ENCODE results near the gene FAS.
"Not testable (repeated sequence)": the region's sequence is repeated elsewhere in the genome, so short reads cannot be mapped to it uniquely, and the experiment has no call there.

FAS gene

GRCh38 chr10:89021526-89021925 is 30.9 kb downstream of the FAS start:
- not testable (repeated sequence) for H3K9ac ChIP-seq (ENCODE audit: low read depth, low read length); H3K9me3 ChIP-seq (ENCODE audit: control insufficient read depth, insufficient read depth, low read length); H3K4me1 ChIP-seq (ENCODE audit: insufficient read depth, low read length); H3K36me3 ChIP-seq (ENCODE audit: insufficient read depth, low read length)

DNA sequence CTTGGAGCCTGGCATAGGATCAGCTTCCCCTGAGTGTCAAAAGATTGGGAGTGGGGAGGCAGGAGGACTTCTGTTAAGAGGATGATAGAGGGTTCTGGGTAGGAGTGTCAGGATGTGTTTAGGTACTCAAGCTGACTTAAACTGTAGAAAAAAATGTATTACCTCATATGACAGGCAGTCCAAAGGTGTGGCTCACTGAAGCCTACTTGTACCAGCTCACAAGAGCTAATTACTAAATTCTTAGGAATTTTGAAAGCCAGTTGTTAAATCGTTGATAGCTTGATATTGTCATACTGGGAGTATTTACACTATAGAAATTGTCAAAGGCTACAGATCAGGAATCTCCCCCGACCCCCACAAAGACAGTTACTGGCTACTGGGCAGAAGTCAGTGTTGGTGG is 32.1 kb downstream of the FAS start:
- Histone ChIP-seq H3K4me1 (ENCODE audit: insufficient read depth, low read length) (no peaks in the 10 kb centered on the region), H3K9me3 (ENCODE audit: control insufficient read depth, insufficient read depth, low read length) (peaks cover 3% of the 10 kb centered on the region), H3K36me3 (ENCODE audit: insufficient read depth, low read length) (no peaks in the 10 kb centered on the region)

DNA sequence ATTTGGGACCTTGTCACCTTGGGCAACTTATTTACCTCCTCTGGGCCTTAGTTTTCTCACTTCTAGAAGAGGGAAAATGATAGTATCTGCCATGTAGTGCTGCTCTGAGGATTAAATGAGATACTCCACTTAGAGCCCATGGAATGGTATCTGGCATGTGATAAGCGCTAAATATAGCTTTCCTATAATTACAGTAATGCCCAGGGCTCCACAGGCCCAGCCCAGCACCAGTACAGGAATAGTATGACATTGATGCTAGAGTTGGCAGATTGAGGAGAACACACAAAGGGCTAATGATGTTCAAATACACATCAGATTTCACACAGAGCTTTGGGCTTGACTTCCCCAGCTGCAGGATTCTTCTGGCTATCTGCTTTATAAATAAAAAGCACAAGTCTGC is 34.9 kb downstream of the FAS start:
- no peak overlapping the region for H3K9ac ChIP-seq (ENCODE audit: low read depth, low read length)
- no peaks in the 10 kb centered on the region for H3K36me3 ChIP-seq (ENCODE audit: insufficient read depth, low read length)
- H3K4me1 ChIP-seq (ENCODE audit: insufficient read depth, low read length) = no peaks in the 10 kb centered on the region
- H3K9me3 ChIP-seq (ENCODE audit: control insufficient read depth, insufficient read depth, low read length) = no peaks in the 10 kb centered on the region; the same call in 1 of the 2 replicates

More for the DNA sequence above, 32.1 kb downstream of the FAS start:
- H3K9ac ChIP-seq (ENCODE audit: low read depth, low read length) = no peak overlapping the region

- Histone ChIP-seq H3K36me3 (ENCODE audit: insufficient read depth, low read length) (no peaks in the 10 kb centered on the region), H3K4me1 (ENCODE audit: insufficient read depth, low read length) (peaks cover 21% of the 10 kb centered on the region), H3K9ac (ENCODE audit: low read depth, low read length) (no peak overlapping the region), H3K9me3 (ENCODE audit: control insufficient read depth, insufficient read depth, low read length) (no peaks in the 10 kb centered on the region)
Measured at GRCh38 chr10:89029181-89029580, 38.6 kb downstream of the FAS start.

DNA sequence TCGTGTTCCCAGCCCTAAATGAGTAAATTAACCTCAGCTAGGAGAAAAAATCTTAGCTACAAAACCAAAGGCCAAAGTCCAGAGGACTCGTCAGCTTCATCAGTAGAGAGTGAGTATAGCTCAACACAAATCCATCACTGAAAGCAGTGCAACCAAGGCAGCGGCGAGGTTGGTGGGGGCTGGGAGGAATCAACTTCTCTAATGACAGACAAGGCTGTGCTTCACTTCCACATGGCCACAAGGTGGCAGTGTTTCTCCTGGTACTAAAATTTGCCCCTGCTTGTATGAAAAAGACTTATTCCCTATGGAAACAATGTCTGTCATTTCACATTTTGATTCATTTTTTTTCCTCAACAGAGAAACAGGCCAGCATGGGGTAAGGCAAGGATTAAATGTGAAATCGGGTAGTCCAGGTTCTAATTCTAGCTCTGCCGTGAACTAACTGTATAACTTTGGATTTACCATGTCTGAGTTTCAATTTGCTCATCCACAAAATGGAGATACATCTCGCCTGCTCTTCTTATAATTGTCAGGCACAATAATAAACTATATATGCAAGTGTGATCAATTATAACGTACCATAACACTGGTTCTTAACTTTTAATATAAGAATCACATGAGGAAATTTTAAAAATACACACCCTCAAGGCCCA is 39.3 kb downstream of the FAS start:
- H3K4me1 ChIP-seq (ENCODE audit: insufficient read depth, low read length) = peaks cover 21% of the 10 kb centered on the region
- peak overlapping the region; percentile 17; the same call in 1 of the 2 replicates for H3K9ac ChIP-seq (ENCODE audit: low read depth, low read length)
- H3K9me3 ChIP-seq (ENCODE audit: control insufficient read depth, insufficient read depth, low read length) = no peaks in the 10 kb centered on the region
- no peaks in the 10 kb centered on the region for H3K36me3 ChIP-seq (ENCODE audit: insufficient read depth, low read length)

DNA sequence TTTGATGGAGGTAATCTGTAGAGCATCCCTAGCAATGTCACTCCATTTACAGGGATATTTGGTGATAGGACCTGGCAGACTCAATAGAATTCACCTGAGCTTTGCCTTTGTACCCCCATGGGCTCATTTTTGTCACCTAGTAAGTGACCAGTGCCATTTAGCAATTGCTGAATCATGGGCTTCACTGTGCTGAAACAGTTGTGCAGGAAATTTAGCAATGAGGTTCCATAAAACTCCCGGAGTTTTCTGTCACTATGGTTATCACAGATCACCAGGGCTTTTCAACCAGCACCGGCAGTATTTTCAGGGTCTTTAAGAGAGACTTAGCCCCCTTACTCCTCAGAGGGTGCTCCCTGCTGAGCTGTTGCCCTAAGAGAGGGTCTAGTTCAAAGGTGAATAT is 40.2 kb downstream of the FAS start:
- Histone ChIP-seq H3K9me3 (ENCODE audit: control insufficient read depth, insufficient read depth, low read length) (no peaks in the 10 kb centered on the region), H3K4me1 (ENCODE audit: insufficient read depth, low read length) (peaks cover 21% of the 10 kb centered on the region), H3K36me3 (ENCODE audit: insufficient read depth, low read length) (no peaks in the 10 kb centered on the region), H3K9ac (ENCODE audit: low read depth, low read length) (no peak overlapping the region)

- Histone ChIP-seq H3K4me1 (ENCODE audit: insufficient read depth, low read length) (peaks cover 21% of the 10 kb centered on the region), H3K9me3 (ENCODE audit: control insufficient read depth, insufficient read depth, low read length) (no peaks in the 10 kb centered on the region), H3K9ac (ENCODE audit: low read depth, low read length) (peak overlapping the region; percentile 28), H3K36me3 (ENCODE audit: insufficient read depth, low read length) (no peaks in the 10 kb centered on the region)
Measured at GRCh38 chr10:89032141-89032891, 41.7 kb downstream of the FAS start.

GRCh38 chr10:89035461-89035860 is 44.9 kb downstream of the FAS start:
- Histone ChIP-seq H3K36me3 (ENCODE audit: insufficient read depth, low read length) (no peaks in the 10 kb centered on the region), H3K9me3 (ENCODE audit: control insufficient read depth, insufficient read depth, low read length) (no peaks in the 10 kb centered on the region), H3K9ac (ENCODE audit: low read depth, low read length) (no peak overlapping the region), H3K4me1 (ENCODE audit: insufficient read depth, low read length) (peaks cover 21% of the 10 kb centered on the region)

DNA sequence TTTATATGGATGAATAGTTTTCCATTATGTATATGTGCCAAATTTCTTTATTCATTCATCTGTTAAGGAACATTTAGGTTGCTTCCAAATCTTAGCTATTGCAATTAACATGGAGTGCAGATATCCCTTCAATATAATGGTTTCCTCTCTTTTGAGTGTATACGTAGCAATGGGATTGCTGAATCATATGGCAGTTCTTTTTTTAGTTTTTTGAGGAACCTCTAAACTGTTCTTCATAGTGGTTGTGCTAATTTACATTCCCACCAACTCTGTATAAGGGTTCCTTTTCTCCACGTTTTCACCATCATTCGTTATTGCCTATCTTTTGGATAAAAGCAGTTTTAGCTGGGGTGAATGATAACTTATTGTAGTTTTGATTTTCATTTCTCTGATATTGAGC is 46.5 kb downstream of the FAS start:
- H3K4me1 ChIP-seq (ENCODE audit: insufficient read depth, low read length) = peaks cover 8% of the 10 kb centered on the region
- no peak overlapping the region for H3K9ac ChIP-seq (ENCODE audit: low read depth, low read length)
- no peaks in the 10 kb centered on the region for H3K9me3 ChIP-seq (ENCODE audit: control insufficient read depth, insufficient read depth, low read length)
- no peaks in the 10 kb centered on the region for H3K36me3 ChIP-seq (ENCODE audit: insufficient read depth, low read length)

GRCh38 chr10:89042562-89042961 is 52.0 kb downstream of the FAS start:
- Histone ChIP-seq H3K36me3 (ENCODE audit: insufficient read depth, low read length) (no peaks in the 10 kb centered on the region), H3K9me3 (ENCODE audit: control insufficient read depth, insufficient read depth, low read length) (no peaks in the 10 kb centered on the region), H3K9ac (ENCODE audit: low read depth, low read length) (no peak overlapping the region), H3K4me1 (ENCODE audit: insufficient read depth, low read length) (no peaks in the 10 kb centered on the region)

- H3K36me3 ChIP-seq (ENCODE audit: insufficient read depth, low read length) = no peaks in the 10 kb centered on the region
- no peak overlapping the region for H3K9ac ChIP-seq (ENCODE audit: low read depth, low read length)
Measured at GRCh38 chr10:89043052-89043451, 52.5 kb downstream of the FAS start.

DNA sequence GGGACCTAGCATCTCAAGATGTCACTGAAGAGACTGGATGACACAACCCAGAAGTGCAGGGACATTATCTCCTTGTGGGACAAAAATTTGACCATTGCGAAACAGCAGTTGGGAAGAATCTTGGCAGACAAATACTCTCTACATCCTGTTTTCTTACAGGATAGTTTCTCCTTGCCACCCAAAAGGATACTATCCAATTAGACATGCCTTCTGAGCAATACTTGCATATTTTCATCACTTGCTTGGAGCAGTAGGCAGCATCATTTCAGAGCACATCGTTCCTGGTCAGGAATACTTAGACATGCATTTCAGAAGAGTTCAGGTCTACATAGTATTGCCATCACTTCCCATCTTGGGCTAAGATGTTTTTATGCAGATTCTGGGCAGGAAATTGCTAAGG is 56.8 kb downstream of the FAS start:
- Histone ChIP-seq H3K4me1 (ENCODE audit: insufficient read depth, low read length) (no peaks in the 10 kb centered on the region), H3K9me3 (ENCODE audit: control insufficient read depth, insufficient read depth, low read length) (no peaks in the 10 kb centered on the region), H3K36me3 (ENCODE audit: insufficient read depth, low read length) (no peaks in the 10 kb centered on the region)

More at GRCh38 chr10:89043052-89043451, 52.5 kb downstream of the FAS start:
- no peaks in the 10 kb centered on the region for H3K9me3 ChIP-seq (ENCODE audit: control insufficient read depth, insufficient read depth, low read length)
- no peaks in the 10 kb centered on the region for H3K4me1 ChIP-seq (ENCODE audit: insufficient read depth, low read length)

GRCh38 chr10:89051593-89051992 is 61.0 kb downstream of the FAS start:
- H3K9me3 ChIP-seq (ENCODE audit: control insufficient read depth, insufficient read depth, low read length) = no peaks in the 10 kb centered on the region
- no peaks in the 10 kb centered on the region for H3K36me3 ChIP-seq (ENCODE audit: insufficient read depth, low read length)

More for the DNA sequence above, 56.8 kb downstream of the FAS start:
- no peak overlapping the region for H3K9ac ChIP-seq (ENCODE audit: low read depth, low read length)

GRCh38 chr10:89053555-89053954 is 63.0 kb downstream of the FAS start:
- H3K4me1 ChIP-seq (ENCODE audit: insufficient read depth, low read length) = no peaks in the 10 kb centered on the region
- H3K9ac ChIP-seq (ENCODE audit: low read depth, low read length) = no peak overlapping the region
- H3K9me3 ChIP-seq (ENCODE audit: control insufficient read depth, insufficient read depth, low read length) = no peaks in the 10 kb centered on the region
- no peaks in the 10 kb centered on the region for H3K36me3 ChIP-seq (ENCODE audit: insufficient read depth, low read length)

More at GRCh38 chr10:89051593-89051992, 61.0 kb downstream of the FAS start:
- no peak overlapping the region for H3K9ac ChIP-seq (ENCODE audit: low read depth, low read length)
- H3K4me1 ChIP-seq (ENCODE audit: insufficient read depth, low read length) = no peaks in the 10 kb centered on the region

DNA sequence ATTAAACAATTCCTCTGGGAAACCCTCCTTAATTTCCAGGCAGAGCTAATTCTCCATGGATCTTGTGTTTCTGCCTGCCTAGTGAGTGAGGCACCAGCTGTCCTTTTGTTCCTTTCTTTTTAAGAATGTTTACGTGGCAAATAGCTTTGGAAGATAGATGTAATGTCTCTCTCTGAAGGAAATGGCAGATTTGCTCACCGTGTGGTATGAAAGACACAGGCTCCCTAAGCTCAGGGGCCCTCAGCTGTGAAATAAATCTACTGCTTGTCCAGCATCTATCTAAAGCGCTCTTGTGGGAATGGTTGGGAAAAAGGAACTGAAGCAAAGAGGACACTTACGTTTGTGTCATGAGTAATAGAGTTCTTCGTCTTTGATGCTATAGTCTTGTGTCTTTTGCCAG is 64.6 kb downstream of the FAS start:
- H3K36me3 ChIP-seq (ENCODE audit: insufficient read depth, low read length) = no peaks in the 10 kb centered on the region
- no peaks in the 10 kb centered on the region for H3K9me3 ChIP-seq (ENCODE audit: control insufficient read depth, insufficient read depth, low read length)
- no peak overlapping the region for H3K9ac ChIP-seq (ENCODE audit: low read depth, low read length)
- H3K4me1 ChIP-seq (ENCODE audit: insufficient read depth, low read length) = no peaks in the 10 kb centered on the region
